OCI-M2 (cell line): ENCODE data around the gene BEST4.
"Not testable (repeated sequence)": the region's sequence is repeated elsewhere in the genome, so short reads cannot be mapped to it uniquely, and the experiment has no call there.

Source experiments
- DNase-seq: peaks from one replicate; lab custom pipeline; 2025; ENCODE audit not compliant: unreplicated experiment; lab: John Stamatoyannopoulos, UW

BEST4 gene

DNA sequence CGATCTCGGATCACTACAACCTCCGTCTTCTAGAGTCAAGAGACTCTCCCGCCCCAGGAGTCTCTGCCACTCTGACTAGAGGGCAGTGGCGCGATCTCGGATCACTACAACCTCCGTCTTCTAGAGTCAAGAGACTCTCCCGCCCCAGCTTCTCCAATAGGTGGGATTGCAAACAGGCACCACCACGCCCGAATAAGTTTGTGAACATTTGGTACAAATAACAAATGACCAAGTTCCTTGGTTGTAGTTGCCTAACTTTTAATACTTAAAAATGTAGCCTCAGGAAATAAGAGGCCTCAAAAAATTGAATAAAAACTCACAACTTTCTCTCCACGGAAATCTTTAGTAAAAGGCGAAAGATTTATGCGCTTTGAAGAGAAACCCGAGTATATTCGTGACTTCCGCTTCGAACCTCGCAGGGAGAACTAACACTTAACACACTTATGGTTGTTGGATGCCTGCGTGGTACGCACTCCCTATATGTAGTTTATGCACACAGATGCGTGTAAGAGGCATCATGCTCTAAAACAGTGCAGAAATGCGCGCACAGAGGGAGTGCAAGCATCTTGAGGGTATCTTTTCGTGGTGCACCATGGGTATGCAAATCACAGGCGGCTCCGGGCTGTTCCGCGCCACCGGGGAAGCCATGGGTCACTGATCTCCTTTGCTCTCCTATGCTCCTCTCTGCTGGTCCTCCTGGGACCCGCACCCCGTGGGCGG, 31.8 kb upstream of the BEST4 start:
- no peak for DNase-seq

- no peak for DNase-seq
Measured at GRCh38 chr1:44819196-44819607, 31.2 kb upstream of the BEST4 start.

DNA sequence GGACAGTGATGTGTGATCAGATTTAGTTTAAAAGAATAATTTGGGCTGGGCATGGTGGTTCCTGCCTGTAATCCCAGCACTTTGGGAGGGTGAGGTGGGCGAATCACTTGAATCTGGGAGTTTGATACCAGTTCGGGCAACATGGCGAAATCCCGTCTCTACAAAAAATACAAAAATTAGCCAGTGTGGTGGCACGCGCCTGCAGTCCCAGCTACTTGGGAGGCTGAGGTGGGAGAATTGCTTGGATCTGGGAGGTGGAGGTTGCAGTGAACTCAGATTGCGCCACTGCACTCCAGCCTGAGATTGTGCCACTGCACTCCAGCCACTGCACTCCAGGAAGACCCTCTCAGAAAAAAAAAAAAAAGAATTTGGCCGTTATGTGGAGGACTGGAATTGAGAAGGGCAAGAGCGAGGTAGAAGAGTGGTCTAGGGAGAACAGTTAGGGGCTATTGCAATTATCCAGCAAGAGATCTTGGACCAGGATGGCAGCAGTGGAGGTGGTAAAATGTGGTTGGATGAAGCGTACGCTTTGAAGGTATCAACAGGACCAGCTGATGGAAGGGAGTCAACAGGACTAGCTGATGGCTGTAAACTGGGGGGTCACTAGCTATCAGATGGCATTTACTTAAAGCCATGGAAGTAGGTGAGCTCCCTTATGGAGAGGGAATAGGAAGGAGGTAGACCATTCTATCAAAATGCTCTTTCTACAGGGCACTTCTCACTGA, 30.0 kb upstream of the BEST4 start:
- DNase-seq = no peak

DNA sequence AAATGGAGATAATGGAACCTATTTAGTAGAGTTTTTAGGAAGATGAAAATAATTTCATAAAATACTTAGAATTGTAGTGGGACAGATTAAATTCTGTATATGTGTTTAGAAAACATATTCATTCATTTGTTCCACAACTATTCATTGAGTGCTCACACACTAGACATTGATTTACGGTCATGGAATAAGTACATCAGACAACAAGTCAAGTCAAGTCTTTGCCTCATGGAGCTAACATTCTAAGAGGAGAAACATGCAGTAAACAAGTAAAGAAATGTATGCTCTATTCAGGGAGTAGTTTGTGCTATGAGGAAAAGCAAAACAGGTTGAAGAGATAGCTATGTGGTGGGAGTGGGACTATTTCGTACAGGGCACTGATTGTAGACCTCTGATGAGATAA, 29.3 kb upstream of the BEST4 start:
- no peak for DNase-seq

GRCh38 chr1:44815926-44816325, 28.0 kb upstream of the BEST4 start:
- DNase-seq = not testable (repeated sequence)

GRCh38 chr1:44812822-44813543, 25.0 kb upstream of the BEST4 start:
- DNase-seq = no peak

DNA sequence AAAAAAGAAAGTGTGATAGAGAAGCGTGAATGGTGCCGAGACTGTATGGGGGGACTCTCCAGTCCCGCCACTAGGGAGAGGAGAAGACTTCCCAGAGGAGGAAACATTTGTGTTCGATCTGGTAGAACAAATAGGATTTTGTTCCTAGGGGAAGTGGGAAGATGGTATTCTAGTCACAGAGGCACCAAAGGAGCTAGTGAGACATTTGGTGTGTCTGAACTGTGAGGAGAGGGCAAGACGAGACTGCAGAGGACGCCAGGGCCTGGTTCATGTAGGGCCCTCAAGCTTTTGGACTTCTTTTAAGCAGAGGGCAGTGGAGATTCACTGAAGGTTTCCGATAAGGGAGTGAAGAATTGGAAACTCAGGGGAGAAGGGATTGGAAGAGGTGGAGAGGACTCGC, 23.3 kb upstream of the BEST4 start:
- no peak for DNase-seq

GRCh38 chr1:44810762-44811105, 22.8 kb upstream of the BEST4 start:
- not testable (repeated sequence) for DNase-seq

DNA sequence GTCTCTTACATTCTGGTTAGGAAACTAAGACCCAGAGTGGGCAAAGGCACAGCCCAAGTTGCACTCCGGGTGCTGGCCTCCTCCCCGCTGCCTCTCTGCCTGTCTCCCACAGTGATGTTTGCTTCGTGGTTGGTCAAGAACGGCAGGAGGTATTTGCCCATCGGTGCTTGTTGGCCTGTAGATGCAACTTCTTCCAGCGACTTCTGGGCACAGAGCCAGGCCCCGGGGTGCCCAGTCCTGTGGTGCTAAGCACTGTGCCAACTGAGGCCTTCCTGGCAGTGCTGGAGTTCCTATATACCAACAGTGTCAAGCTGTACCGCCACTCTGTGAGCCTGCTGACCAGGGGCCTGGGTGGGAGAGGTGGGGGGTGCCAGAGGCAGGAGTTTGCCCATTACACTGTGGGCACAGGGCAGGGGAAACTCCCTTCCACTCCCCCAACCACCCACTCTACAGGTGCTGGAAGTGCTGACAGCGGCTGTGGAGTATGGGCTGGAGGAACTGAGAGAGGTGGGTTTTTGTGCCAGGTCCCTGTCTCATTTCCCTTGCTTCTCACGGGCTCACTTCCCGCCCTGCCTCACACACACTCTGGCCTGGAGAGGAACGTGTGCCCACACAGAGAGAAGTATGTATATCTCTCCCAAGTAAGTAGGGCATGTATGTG, 22.3 kb upstream of the BEST4 start:
- DNase-seq = no peak

- DNase-seq = no peak
Measured at GRCh38 chr1:44808938-44809917, 21.3 kb upstream of the BEST4 start.

- DNase-seq = no peak
Measured at GRCh38 chr1:44808063-44808937, 20.3 kb upstream of the BEST4 start, which contains the start of gene BTBD19. TSS of gene BTBD19 (plus strand) at chr1:44808523. CDS start at chr1:44808821, 298 bp downstream.

- DNase-seq = peak; percentile 62
Measured at GRCh38 chr1:44807364-44808062, 19.5 kb upstream of the BEST4 start.

DNA sequence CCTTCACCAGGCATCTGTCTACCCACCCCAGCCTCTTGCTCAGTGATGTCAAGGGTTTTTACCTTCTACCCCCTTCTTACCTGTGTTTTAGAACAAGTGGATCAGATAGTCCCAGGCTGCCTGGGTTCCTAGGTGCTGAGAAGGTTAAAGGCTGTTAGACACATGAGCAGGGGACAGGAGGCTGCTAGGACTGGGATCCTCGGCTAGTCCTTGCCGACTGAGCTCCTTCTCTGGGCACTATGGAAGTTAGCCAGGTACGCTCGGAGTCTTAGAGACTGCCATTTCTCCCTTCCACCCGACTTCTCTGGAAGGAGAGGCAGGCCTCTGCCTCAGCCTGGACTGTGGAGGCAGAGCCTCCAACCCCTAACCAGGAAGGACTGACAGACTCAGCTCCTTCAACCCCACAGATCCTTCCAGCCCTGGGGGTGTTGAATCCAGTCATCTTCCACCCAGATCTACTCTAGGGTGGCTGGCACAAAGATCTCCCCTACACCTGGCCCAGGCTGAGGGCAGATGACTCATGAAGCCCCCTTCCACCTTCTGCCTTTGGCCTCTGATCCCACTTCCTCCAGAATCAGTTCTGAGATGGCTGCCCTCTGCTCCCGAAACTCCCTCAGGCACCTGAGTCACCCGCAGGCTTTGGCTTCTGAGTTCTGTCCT, 18.9 kb upstream of the BEST4 start, which contains the start of gene DYNLT4:
DYNLT4 (minus strand) TSS at position 648 of the 660 bp plus-strand sequence. CDS start 683 bp downstream, outside the sequence.
- no peak for DNase-seq

DNA sequence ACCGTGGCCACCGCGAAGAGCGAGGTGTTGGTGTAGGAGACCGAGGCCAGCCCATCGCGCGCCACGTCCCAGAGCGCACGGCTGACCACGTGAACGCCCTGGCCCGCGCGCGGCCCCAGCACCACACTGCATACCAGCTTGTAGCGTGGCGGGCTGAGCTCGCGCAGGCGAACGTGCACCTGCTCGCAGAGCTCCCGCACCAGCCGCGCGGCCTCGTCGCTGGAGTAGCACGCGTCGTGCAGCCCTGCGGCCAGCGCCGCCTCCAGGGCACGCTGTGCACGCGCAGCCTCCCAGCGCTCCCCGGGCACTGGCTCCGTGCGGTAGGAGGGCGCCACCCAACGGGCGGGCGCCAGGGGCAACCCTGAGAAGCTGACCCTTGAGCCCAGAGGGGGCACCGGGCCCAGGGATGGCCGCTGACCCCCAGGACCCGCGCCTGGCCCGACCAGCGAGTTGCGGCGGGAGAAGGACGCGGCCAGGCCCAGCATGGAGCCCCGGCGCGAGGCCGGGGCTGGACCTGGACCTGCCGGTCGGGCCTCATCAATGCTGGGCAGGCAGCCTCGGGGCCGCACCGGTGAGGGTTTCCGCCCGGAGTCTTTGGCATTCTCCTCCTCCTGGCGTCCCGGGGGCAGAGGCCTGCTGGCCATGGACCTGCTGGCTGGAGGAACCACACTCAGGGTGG, 18.2 kb upstream of the BEST4 start:
- no peak for DNase-seq

GRCh38 chr1:44805311-44806024, 17.5 kb upstream of the BEST4 start:
- no peak for DNase-seq

DNA sequence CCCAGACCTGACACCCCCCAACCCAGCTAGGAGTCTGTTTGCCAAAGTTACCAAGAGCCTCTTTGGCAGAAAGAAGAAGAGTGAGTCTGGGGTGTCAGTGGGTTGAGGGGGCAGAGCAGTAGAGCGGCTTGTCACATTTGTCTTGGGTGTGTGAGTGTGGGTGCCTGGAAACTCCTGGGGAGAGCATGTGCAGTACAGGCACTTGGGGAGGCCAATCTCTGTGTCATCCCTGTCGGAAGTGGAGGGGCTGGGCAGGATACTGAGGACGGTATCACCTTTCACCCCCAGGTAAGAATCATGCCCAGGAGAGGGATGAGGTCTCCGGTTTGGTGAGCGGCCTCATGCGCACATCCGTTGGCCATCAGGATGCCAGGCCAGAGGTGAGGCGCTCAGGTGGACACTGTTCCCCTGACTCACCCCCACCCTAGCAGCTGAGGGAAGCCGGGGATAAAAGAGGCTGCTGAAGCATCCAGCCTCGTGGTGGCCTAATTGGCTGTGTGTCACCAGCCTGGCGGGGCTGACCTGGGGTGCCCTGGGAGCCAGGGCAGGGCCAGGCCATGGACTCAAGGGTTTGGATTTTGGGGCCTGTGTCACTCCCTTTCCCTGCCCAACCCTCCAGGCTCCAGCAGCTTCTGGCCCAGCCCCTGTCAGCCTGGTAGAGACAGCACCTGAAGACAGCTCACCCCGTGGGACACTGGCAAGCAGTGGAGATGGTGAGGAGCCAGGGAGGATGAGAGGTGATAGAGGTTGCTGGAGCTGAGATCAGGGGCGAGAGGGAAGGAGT, 15.5 kb upstream of the BEST4 start:
- no peak for DNase-seq
